ENCODE results near the gene MLLT1.

DNA sequence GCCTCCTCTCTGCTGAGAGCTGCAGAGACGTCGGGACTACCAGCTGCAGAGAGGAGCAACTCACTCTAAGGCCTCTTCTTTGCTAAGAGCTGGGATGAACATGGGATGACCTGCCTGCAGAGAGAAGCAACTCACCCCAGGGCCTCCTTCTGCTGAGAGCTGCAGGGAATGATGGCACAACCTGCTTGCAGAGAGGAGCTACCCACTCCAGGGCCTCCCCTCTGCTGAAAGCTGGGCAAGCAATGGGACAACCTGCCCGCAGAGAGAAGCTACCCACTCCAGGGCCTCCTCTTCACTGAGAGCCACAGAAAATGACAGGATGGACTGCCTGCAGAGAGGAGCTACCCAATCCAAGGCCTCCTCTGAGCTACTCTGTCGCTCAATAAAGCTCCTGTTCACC, 6.9 kb upstream of the MLLT1 start:
- TF ChIP-seq, protein P1, sequence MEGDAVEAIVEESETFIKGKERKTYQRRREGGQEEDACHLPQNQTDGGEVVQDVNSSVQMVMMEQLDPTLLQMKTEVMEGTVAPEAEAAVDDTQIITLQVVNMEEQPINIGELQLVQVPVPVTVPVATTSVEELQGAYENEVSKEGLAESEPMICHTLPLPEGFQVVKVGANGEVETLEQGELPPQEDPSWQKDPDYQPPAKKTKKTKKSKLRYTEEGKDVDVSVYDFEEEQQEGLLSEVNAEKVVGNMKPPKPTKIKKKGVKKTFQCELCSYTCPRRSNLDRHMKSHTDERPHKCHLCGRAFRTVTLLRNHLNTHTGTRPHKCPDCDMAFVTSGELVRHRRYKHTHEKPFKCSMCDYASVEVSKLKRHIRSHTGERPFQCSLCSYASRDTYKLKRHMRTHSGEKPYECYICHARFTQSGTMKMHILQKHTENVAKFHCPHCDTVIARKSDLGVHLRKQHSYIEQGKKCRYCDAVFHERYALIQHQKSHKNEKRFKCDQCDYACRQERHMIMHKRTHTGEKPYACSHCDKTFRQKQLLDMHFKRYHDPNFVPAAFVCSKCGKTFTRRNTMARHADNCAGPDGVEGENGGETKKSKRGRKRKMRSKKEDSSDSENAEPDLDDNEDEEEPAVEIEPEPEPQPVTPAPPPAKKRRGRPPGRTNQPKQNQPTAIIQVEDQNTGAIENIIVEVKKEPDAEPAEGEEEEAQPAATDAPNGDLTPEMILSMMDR (IDR thresholded peaks at IDR 0.05): no peak
- TF ChIP-seq EP300 (IDR thresholded peaks at IDR 0.05) (no peak), POLR2A (IDR thresholded peaks at IDR 0.05) (no peak)

Data from ovary (tissue), 3 donors.